ENCODE data around the gene EME1. TPM values are rescaled to one million over a fixed set of nuclear protein-coding genes. Genes with fewer than 3 reads are reported as not detected.

EME1 gene
- total and polyA plus RNA-seq, 2 experiments from 2014 or later, result 14.4 to 15.9 TPM

DNA sequence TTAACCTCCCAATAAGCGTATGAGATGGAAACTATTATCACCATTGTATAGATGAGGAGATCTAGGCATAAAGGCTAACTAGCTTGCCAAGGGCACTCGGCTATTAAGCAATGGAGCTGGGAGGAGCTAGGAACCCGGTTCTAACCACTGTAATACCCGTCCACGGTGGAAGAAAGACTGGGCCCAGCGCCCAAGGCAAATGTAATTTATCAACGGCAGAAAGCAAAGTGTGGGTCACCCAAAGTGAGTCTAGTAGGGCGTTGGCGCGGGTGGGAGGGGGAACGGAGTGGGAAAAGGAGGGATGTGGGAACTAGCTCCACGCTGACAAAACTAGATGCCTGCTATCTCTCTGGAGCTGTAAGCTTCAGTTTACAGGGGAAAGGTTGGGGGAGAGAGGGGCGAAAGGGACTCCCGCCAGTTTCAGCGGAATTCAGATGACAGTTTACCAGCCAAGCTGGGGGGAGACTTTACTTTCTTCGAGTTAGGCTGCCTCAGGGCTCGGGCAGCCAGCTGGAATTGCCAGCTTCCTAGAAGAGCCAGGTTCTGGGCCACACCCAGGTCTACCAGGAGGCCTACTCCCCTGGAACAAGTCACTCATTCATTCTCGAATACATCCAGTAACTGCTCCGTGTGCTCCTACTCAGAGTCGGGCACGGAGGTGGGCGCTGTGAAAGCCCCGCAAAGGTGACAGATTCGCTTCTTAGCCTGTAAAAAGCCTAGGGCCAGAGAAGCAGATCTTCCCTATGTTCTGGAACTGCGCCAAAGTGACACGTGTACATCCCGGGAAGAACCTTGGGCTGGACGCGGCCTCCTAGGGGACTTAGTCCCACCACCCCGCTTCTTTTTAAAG lies 23.5 kb downstream of the EME1 start:
- peak overlapping the region; percentile 87 for H3K4me3 Mint-ChIP-seq
- Histone ChIP-seq H3F3A (replicated peaks; ENCODE audit: low read depth) (no peaks in the 10 kb centered on the region), H3K9me2 (ENCODE audit: insufficient read depth) (no peaks in the 10 kb centered on the region), H3K36me3 (ENCODE audit: insufficient read depth) (peaks cover 26% of the 10 kb centered on the region), H3K4me2 (peak overlapping the region; percentile 98), H3K27ac (ENCODE audit: low read depth) (no peak overlapping the region), H3K27me3 (ENCODE audit: insufficient read depth) (no peaks in the 10 kb centered on the region), H3K4me1 (ENCODE audit: insufficient read depth) (peaks cover 4% of the 10 kb centered on the region; the same call in 1 of the 2 replicates), H4K20me1 (replicated peaks; ENCODE audit: insufficient read depth) (peaks cover 27% of the 10 kb centered on the region), H3K4me3 (peak overlapping the region; percentile 98), H2AFZ (peak overlapping the region; percentile 74; the same call in 1 of the 2 replicates), H3K79me2 (replicated peaks; ENCODE audit: insufficient read depth) (peaks cover 25% of the 10 kb centered on the region)
- H3K27me3 Mint-ChIP-seq (ENCODE audit: insufficient read depth, low read depth, poor library complexity), result peaks cover 6% of the 10 kb centered on the region
- ATAC-seq (peak; percentile 38), DNase-seq (ENCODE audit: low spot score) (peak; percentile 19)
- H3K27ac Mint-ChIP-seq, result no peak overlapping the region
- H3K36me3 Mint-ChIP-seq (ENCODE audit: low read depth), result peaks cover 37% of the 10 kb centered on the region
- peaks cover 16% of the 10 kb centered on the region; the same call in 1 of the 3 replicates for H3K9me3 Mint-ChIP-seq
- H3K4me1 Mint-ChIP-seq, result peaks cover 10% of the 10 kb centered on the region
- TF ChIP-seq NANOG (IDR thresholded peaks at IDR 0.05; ENCODE audit: borderline replicate concordance) (no peak), ZNF331 (CRISPR knock-in tag; IDR thresholded peaks at IDR 0.05; ENCODE audit: low read depth) (no peak), CREB1 (CRISPR knock-in tag; IDR thresholded peaks at IDR 0.05; ENCODE audit: low read depth) (no peak), EZH2phosphoT487 (IDR thresholded peaks at IDR 0.05; ENCODE audit: unreplicated experiment) (no peak)
- TF ChIP-seq, protein P1, sequence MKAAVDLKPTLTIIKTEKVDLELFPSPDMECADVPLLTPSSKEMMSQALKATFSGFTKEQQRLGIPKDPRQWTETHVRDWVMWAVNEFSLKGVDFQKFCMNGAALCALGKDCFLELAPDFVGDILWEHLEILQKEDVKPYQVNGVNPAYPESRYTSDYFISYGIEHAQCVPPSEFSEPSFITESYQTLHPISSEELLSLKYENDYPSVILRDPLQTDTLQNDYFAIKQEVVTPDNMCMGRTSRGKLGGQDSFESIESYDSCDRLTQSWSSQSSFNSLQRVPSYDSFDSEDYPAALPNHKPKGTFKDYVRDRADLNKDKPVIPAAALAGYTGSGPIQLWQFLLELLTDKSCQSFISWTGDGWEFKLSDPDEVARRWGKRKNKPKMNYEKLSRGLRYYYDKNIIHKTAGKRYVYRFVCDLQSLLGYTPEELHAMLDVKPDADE (IDR thresholded peaks at IDR 0.05), result no peak
- TF ChIP-seq, protein P2, sequence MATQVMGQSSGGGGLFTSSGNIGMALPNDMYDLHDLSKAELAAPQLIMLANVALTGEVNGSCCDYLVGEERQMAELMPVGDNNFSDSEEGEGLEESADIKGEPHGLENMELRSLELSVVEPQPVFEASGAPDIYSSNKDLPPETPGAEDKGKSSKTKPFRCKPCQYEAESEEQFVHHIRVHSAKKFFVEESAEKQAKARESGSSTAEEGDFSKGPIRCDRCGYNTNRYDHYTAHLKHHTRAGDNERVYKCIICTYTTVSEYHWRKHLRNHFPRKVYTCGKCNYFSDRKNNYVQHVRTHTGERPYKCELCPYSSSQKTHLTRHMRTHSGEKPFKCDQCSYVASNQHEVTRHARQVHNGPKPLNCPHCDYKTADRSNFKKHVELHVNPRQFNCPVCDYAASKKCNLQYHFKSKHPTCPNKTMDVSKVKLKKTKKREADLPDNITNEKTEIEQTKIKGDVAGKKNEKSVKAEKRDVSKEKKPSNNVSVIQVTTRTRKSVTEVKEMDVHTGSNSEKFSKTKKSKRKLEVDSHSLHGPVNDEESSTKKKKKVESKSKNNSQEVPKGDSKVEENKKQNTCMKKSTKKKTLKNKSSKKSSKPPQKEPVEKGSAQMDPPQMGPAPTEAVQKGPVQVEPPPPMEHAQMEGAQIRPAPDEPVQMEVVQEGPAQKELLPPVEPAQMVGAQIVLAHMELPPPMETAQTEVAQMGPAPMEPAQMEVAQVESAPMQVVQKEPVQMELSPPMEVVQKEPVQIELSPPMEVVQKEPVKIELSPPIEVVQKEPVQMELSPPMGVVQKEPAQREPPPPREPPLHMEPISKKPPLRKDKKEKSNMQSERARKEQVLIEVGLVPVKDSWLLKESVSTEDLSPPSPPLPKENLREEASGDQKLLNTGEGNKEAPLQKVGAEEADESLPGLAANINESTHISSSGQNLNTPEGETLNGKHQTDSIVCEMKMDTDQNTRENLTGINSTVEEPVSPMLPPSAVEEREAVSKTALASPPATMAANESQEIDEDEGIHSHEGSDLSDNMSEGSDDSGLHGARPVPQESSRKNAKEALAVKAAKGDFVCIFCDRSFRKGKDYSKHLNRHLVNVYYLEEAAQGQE (IDR thresholded peaks at IDR 0.05; ENCODE audit: unreplicated experiment), result no peak

DNA sequence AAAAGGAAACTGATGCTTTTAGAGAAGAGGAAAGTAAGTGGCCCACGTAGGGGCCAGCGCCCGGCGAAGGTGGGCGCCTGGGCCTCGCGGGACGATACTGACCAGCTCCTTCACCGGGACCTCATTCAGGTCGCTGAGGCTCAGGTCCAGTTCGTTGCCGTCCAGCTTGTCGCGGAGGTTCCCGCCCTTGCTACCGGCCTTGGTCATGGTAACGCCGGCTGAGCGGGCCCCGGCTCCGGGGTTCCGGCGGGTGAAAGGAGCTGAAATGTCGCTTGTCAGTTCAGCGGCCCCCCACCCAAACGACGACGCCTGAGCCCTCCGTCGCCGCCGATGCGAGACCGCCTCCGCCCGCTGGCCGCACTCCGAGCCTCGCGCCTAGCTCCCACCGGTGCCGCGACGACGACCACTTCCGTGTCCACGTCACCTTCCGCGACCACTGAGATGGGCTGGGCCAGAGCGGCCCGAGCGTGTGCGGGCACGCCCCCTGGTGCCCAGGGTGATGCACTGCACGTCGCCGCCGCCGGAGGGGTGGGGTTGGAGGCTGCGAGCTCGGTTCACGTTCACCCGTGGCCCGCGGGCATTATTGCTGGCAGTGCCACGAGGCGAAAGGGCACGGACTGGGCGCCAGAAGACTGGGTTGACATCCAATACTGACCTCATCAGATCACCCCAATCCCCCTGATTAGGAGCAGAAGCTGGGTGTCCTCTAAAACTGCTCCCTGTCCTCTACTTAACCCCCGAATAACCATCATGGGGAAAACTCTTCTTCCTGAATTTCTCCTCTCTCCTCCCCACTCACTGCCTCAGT lies 24.3 kb downstream of the EME1 start, which contains the start of gene LRRC59:
LRRC59 (minus strand) TSS at position 413 of the 808 bp plus-strand sequence; CDS start at position 207, 206 bp downstream.
- peaks cover 20% of the 10 kb centered on the region for H3K36me3 ChIP-seq (ENCODE audit: insufficient read depth)
- H3K27ac Mint-ChIP-seq, result no peak within 1 kb of the TSS
- DNase-seq (ENCODE audit: low spot score) (peak; percentile 79), ATAC-seq (peak; percentile 96)
- peaks cover 10% of the 10 kb centered on the region for H3K4me1 Mint-ChIP-seq
- peak within 1 kb of the TSS; percentile 99 for H2AFZ ChIP-seq
- H3K27me3 ChIP-seq (ENCODE audit: insufficient read depth), result no peaks in the 10 kb centered on the region
- H3K4me3 Mint-ChIP-seq, result peak within 1 kb of the TSS; percentile 87
- peaks cover 16% of the 10 kb centered on the region; the same call in 1 of the 3 replicates for H3K9me3 Mint-ChIP-seq
- peaks cover 27% of the 10 kb centered on the region for H4K20me1 ChIP-seq (replicated peaks; ENCODE audit: insufficient read depth)
- peaks cover 6% of the 10 kb centered on the region for H3K27me3 Mint-ChIP-seq (ENCODE audit: insufficient read depth, low read depth, poor library complexity)
- no peak within 1 kb of the TSS for H3K27ac ChIP-seq (ENCODE audit: low read depth)
- no peaks in the 10 kb centered on the region for H3K9me2 ChIP-seq (ENCODE audit: insufficient read depth)
- H3K79me2 ChIP-seq (replicated peaks; ENCODE audit: insufficient read depth), result peaks cover 25% of the 10 kb centered on the region
- peak within 1 kb of the TSS; percentile 98 for H3K4me3 ChIP-seq
- H3K4me2 ChIP-seq, result peak within 1 kb of the TSS; percentile 98
- peaks cover 29% of the 10 kb centered on the region for H3K36me3 Mint-ChIP-seq (ENCODE audit: low read depth)
- H3F3A ChIP-seq (replicated peaks; ENCODE audit: low read depth), result no peaks in the 10 kb centered on the region
- H3K4me1 ChIP-seq (ENCODE audit: insufficient read depth), result peaks cover 4% of the 10 kb centered on the region; the same call in 1 of the 2 replicates
- TF ChIP-seq ZNF114 (CRISPR knock-in tag; IDR thresholded peaks at IDR 0.05) (no peak), EZH2phosphoT487 (IDR thresholded peaks at IDR 0.05; ENCODE audit: unreplicated experiment) (no peak), POLR2AphosphoS5 (IDR thresholded peaks at IDR 0.05; ENCODE audit: low read depth) (peak; percentile 93), EZH2 (IDR thresholded peaks at IDR 0.05; ENCODE audit: low read depth, unreplicated experiment) (no peak)
- TF ChIP-seq, protein P1 (IDR thresholded peaks at IDR 0.05), result peak; percentile 78
- TF ChIP-seq, protein P2 (IDR thresholded peaks at IDR 0.05; ENCODE audit: unreplicated experiment), result no peak
